ENCODE data around the gene THRA.
A peak's percentile ranks its signal among the peaks of the same experiment; 100 is the strongest.
"Not testable (repeated sequence)": the region's sequence is repeated elsewhere in the genome, so short reads cannot be mapped to it uniquely, and the experiment has no call there.

Gene THRA

DNA sequence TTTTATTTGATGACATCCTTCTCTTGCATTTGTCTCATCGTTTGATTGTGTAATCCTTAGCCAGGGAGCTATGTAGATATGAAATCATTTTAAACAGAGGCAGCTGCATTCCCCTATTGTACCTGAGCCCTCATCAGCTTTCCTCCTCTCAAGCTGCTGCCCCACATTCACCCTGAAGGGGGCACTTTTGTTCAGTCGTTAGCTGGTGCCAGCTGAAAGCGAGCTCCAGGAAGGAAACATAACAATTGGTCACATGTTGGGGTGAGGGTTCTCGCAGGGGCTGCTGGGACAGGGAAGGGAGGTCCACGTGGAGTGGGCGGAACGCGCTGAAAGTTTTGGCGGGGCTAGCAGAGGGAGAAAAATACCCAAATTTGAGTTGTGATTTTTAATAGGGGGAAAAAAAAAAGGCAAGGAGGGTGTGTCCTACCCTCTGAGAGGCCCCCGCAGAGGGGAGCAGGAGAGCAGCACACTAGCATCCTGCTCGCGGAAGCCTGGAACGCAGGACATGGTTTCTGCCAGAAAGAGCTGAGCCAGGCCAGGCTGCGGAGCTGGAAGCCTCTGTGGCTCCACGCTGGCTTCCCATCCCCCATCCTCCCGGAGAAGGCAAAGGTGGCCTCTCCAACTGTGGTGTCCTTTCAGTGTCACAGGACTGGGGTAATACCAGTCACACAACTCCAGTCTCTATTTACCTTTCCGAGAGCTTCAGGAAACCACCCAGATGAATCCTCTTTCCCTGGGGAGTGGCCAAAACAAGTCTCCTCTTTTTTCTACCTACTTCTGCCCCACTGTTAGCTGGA, 50.5 kb downstream of the THRA start:
- DNase-seq (ENCODE audit: low read depth), result peak; percentile 78

DNA sequence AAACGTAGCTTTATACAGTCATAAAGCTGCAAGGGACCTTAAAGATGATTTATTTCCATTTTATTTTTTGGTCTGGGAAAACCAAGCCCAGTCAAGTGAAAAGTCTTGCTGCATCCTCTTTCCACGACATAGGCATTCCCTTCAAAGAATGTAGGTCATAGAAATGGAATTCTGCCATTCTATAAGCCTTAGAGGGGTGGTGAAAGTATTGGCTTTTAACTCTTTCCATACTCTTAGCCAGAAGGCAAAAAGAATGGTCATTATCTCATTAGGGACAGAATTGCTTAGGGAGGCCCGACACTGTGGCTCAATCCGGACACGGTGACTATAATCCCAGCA, 51.1 kb downstream of the THRA start:
- DNase-seq (ENCODE audit: low read depth), result no peak

DNA sequence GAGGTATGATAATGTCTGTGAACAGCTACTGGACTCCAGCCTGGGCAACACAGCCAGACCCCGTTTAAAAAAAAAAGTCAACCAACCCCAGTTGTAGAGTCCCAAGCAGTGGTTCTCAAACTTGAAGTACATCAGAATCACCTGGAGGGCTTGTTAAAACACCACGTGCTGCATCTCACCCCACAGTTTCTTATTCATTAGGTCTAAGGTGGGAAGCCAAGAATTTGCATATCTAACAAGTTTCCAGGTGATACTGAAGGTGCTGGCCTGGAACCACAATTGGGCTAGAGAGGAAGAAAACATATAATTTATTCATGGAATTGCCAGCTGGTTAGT, 52.3 kb downstream of the THRA start:
- no peak for DNase-seq (ENCODE audit: low read depth)

DNA sequence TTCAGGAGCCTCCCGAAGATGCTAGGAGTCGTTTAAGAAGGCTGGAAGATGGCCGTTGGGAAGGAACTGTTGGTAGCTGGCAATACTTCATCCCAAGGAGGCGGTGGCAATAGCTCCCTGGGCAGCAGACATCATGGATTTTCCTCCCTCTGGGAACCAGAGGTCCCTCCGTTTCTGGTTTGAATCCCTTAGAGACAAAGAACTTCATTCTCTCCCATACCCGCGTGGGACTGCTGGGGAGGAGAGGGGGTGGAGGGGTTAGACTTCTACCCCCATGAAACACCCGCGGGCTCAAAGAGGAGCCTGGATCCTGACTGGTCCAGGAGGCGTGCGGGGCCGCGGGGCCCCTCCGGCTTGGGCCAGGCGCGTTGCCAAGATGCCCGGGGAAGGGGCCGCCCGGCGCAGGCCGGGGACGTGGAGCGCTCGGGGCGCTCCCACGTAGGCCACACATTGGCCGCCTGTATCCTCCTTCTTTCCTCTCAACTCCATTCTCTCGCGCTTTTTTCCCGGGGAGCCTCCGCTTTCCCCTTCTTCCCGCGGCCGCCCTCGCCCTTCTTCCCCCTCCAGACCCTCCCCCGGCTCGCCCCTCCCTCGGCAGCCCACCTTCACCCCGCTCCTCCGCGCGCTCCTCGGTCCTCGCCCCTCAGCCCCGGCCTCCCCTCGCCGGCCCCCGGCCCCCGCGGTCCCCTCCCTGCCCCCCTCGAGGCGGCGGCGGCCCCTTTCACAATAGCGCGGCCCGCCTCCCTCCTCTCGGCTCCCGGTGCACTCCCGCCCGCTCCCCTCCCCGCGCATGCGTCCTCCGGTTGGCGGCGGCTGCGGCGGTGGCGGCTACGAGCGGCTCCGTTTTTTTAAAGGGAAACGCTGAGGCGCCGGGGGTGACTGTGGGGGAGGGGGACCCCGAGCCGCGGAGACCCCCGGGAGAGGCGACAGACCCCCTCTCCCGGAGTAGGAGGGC, 58.7 kb downstream of the THRA start, which contains the start of gene MSL1:
Gene MSL1 (plus strand): TSS at position 791 of the 955 bp plus-strand sequence. CDS start 642 bp downstream, outside the sequence.
- DNase-seq (ENCODE audit: low read depth), result peak; percentile 81

DNA sequence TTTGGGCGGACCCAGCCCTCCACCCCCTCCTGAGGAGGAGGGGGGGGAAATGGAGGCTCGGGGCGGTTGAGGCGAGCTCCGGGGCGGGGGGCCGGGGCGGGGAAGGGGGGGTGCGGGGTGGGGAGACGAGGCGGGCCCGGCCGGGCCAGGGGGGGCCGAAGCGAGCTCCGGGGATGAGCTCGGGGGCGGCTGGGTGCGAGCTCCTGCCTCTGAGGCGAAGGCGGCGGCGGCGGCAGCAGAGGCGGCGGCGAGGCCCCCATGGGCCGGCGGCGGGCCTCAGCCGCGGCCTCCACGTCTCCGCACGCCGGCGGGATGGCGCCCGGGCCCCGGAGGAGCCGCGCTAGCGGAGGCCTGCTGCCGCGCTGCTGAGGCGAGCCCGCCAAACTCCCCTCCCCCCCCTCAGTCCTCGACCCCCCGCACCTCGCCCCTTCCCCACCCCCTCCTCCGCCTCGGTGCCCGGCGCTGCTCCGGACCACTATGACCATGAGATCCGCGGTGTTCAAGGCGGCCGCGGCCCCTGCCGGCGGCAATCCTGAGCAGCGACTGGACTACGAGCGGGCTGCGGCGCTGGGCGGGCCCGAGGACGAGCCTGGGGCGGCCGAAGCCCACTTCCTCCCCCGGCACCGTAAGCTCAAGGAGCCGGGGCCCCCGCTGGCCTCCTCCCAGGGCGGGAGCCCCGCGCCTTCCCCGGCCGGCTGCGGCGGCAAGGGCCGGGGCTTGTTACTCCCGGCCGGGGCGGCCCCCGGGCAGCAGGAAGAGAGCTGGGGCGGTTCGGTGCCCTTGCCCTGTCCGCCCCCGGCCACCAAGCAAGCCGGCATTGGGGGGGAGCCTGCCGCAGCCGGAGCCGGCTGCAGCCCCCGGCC, 59.6 kb downstream of the THRA start:
- DNase-seq (ENCODE audit: low read depth), result no peak

DNA sequence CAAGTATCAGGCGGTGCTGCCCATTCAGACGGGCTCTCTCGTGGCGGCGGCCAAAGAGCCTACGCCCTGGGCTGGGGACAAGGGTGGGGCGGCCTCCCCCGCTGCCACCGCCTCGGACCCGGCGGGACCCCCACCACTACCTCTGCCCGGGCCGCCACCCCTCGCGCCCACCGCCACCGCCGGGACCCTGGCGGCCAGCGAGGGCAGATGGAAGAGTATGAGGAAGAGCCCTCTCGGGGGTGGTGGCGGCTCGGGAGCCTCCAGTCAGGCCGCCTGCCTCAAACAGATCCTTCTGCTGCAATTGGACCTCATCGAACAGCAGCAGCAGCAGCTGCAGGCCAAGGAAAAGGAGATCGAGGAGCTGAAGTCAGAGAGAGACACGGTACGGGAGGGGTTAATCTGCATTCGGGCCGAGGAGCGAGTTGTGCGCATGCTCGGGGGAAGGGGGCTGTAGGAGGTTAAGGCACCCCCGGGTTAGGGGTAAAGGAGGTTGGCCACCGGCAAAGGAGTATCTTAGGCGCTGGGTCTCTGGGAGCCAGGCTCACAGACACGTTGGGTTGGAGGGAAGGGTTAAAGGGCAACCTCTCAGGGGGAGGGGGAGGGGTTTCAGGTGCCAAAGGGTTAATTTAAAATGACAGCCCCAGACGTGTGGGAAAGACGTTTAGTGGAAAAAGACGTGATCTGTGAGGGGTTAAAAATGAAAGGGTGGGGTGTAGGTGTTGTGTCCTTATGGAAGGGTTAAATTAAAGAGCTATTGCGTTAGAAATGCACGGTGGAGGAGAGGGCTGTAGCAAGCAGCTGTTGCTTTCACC, 60.4 kb downstream of the THRA start:
- DNase-seq (ENCODE audit: low read depth), result peak; percentile 26

DNA sequence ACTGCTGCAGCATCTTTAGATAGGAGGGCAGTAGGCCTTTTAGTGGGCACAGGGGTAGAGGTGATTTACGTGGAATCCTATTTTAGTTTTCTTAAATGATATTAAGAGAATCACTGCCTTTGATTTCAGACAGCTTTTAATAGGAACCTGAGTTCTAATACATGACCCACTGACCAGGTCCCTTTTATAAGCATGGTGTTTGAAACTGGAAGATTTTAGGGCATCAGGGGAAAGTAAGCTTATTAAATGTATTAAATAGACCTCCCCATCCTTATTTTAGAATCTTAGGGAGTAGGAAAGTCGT, 61.0 kb downstream of the THRA start:
- DNase-seq (ENCODE audit: low read depth), result no peak

DNA sequence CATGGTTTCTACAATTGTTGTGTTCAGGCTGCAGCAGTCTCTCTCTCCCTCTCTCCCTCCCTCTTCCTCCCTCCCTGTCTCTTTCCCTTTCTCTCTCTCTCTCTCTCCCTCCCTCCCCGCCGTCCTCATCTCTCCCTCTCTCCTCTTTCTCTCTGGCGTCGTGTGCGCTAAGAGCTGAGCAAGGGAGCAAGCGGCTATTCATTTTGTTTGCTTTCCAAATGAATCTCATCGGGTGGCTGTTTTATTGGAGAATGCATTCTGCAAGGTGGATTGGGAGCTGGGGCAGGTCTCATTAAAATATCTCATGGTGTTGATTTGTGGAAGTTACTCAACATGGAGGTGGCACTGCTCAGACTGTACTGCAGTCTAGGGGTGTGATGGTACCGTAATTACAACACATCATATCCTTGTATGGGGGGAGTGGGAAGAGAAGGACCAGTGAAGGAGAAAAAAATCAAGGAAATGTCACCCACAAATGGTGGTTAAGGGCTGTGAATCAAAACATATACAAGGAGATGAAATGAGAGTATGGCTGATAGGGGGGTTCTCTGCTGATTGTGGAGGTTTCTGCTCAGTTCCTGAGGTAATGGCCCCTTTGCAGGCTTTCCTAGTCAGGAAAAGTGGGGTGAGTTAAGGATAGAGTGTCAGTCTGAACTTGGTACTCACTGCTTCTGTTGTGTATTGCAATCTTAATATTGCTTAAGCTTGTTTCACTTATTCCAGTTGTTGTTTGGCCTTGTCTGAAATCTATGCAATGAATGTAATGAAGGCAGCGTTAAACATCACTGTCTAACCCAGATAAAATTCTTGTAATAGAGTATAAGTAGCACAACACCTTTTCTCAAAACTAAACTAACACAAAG, 61.7 kb downstream of the THRA start:
- DNase-seq (ENCODE audit: low read depth), result no peak

DNA sequence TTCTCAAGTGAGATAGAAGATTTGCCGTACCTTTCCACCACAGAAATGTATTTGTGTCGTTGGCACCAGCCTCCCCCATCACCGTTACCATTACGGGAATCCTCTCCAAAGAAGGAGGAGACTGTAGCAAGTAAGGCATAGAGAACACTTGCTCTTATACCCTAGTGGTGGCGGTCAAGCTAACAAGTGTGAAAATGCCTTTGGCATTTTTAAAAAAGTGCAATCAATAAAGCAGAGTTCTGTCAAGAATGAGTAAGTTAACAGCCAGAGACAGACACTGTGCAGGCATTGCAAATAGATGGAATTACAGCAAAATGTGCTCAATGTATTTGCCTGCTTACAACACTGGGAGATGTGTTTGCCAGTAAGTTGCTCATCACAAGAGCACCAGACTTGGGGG, 66.7 kb downstream of the THRA start:
- no peak for DNase-seq (ENCODE audit: low read depth)

DNA sequence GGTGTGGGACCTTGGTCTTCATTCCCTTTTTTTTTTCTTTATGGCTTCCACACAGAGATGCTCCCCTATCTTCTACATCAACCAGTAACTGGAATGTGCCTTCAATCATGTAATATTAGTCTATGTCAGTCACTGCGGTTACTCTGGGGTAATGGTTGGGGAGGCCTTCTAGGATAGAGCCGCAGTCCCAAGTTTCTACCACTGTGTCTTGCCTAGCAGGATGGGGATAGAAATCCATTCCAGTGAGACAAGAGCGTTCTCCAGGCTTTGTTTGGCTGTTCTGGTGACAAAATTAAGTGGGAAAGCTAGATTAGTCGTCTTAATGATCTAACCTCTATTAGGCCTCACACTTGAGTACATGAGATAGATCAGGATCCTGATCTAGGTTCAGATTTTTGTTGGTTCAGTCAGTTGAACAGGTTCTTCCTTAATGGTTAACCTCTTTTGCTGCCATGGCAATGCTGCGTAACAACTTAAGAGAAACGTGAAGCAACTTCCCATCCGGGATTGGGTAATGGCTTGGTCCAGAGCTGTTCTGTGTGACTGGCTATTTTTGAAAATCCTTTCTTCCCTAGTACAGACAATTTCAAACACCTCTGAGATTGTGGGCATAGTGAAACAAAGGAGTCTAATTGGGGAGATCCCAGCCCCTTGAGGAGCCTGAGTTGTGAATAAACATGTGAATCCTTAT, 67.7 kb downstream of the THRA start:
- DNase-seq (ENCODE audit: low read depth), result no peak

DNA sequence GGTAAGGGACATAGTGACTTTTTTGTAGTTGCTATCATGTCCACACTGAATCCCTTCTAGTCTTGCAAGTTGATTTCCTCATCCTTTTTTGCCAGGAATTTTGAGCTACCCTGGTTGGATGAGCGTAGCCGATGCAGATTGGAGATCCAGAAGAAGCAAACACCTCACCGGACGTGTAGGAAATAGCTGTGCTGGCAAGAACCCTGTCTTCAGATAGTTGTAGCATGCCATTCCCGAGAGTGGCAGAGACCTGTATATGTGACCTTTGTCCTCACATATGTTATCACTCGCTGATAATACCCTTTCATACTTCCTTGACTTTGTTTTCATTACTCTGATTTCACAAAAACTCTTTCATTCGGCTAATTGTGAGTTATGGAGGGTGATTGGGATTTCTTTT, 71.4 kb downstream of the THRA start:
- DNase-seq (ENCODE audit: low read depth), result no peak

DNA sequence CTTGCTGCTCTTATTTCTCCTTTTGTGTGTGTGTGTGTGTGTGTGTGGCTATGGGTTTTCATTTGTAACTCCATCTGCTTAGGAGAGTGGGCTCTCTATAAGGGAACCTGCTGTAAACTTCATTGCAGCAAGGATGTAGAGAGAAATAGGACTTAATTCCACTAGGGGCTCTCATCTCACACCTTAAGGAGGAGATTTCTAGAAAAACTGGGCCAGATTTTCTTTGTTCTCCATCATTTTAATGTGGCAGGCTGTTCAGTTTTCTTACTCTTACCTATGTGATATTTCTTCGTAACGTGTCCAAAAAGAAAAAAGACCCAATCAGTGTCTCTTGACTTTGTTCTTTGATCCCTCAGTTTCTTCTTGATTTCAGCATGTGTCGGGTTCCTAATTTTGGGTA, 73.1 kb downstream of the THRA start:
- no peak for DNase-seq (ENCODE audit: low read depth)

DNA sequence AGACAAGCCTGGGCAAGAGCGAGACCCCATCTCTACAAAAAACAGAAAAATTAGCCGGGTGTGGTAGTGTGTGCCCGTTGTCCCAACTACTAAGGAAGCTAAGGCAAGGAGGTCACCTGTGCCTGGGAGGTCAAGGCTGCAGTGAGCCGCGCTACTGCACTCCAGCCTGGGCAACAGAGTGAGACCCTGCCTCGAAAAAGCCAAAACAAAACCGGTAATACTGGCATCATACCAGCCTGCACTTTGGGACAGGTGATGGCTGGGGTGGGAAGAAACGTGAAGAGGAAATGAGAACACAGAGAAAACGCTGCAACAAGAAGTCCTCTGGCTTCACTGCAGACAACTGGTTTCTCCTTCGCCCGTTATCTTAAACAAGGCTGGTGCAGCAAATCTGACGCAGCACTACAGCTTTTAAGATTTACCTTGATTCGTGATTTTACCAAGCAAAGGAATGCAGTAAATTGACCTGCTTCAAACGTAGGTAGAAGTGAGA, 76.8 kb downstream of the THRA start:
- no peak for DNase-seq (ENCODE audit: low read depth)

DNA sequence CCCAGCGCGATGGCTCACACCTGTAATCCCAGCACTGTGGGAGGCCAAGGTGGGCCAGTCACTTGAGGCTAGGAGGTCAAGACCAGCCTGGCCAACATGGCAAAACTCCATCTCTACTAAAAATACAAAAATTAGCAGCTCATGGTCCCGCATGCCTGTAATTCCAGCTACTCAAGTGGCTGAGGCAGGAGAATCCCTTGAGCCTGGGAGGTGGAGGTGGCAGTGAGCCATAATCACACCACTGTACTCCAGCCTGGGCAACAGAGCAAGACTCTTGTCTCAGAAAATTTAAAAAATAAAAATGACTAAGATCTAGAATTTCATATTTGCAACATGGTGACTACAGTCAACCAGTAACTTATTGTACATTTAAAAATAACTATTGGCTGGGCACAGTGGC, 80.4 kb downstream of the THRA start:
- not testable (repeated sequence) for DNase-seq (ENCODE audit: low read depth)

Measured in stimulated activated CD8-positive, alpha-beta memory T cell treated with anti-CD3 and anti-CD28 coated beads, Interleukin-12 subunit alpha, Interleukin-12 subunit beta, amount 100 ng/mL, for 4 hours (primary cell).